ES-I3 (cell line): ENCODE measurements around the gene MEI1.
"Not testable (repeated sequence)": the region's sequence is repeated elsewhere in the genome, so short reads cannot be mapped to it uniquely, and the experiment has no call there.

ENCODE experiments used
- H3K36me3 ChIP-seq: 2 replicates; pipeline ENCODE4 v1.6.1; 2013; ENCODE audit warnings: mild to moderate bottlenecking, low read length, control low read depth, moderate library complexity; ENCODE audit not compliant: insufficient read depth
- H3K4me1 ChIP-seq: 2 replicates; pipeline ENCODE4 v1.6.1; 2013; ENCODE audit warnings: mild to moderate bottlenecking, control low read depth, low read length; ENCODE audit not compliant: insufficient read depth
- H3K9ac ChIP-seq: 2 replicates; pipeline ENCODE4 v1.6.1; 2013; ENCODE audit warnings: low read depth, mild to moderate bottlenecking, low read length, moderate library complexity
- H3K9me3 ChIP-seq: 2 replicates; pipeline ENCODE4 v1.6.1; 2013; ENCODE audit warnings: mild to moderate bottlenecking, low read length, moderate library complexity; ENCODE audit not compliant: control insufficient read depth, insufficient read depth

Gene MEI1

GRCh38 chr22:41833369-41834004 is 134.2 kb downstream of the MEI1 start:
- Histone ChIP-seq H3K9ac (peak overlapping the region; percentile 80), H3K4me1 (peaks cover 11% of the 10 kb centered on the region), H3K9me3 (no peaks in the 10 kb centered on the region), H3K36me3 (peaks cover 16% of the 10 kb centered on the region)

- no peaks in the 10 kb centered on the region for H3K9me3 ChIP-seq
- H3K36me3 ChIP-seq, result peaks cover 16% of the 10 kb centered on the region
- peaks cover 11% of the 10 kb centered on the region for H3K4me1 ChIP-seq
- H3K9ac ChIP-seq, result peak overlapping the region; percentile 80
Observed at GRCh38 chr22:41834005-41834944, 135.0 kb downstream of the MEI1 start.

- H3K9me3 ChIP-seq, H3K9ac ChIP-seq: not testable (repeated sequence)
- peaks cover 11% of the 10 kb centered on the region for H3K4me1 ChIP-seq
- peaks cover 16% of the 10 kb centered on the region for H3K36me3 ChIP-seq
Observed at GRCh38 chr22:41835462-41835861, 136.2 kb downstream of the MEI1 start.

GRCh38 chr22:41836551-41836950 is 137.2 kb downstream of the MEI1 start:
- Histone ChIP-seq H3K4me1 (peaks cover 8% of the 10 kb centered on the region), H3K36me3 (peaks cover 19% of the 10 kb centered on the region), H3K9me3 (no peaks in the 10 kb centered on the region), H3K9ac (no peak overlapping the region)

- Histone ChIP-seq H3K4me1 (peaks cover 8% of the 10 kb centered on the region), H3K9ac (no peak overlapping the region), H3K36me3 (peaks cover 31% of the 10 kb centered on the region), H3K9me3 (no peaks in the 10 kb centered on the region)
Observed at GRCh38 chr22:41838842-41839618, 139.7 kb downstream of the MEI1 start.

GRCh38 chr22:41840216-41840615 is 140.9 kb downstream of the MEI1 start:
- Histone ChIP-seq H3K9me3 (no peaks in the 10 kb centered on the region), H3K36me3 (peaks cover 31% of the 10 kb centered on the region), H3K4me1 (peaks cover 9% of the 10 kb centered on the region), H3K9ac (no peak overlapping the region)

GRCh38 chr22:41841085-41841712 is 141.9 kb downstream of the MEI1 start:
- Histone ChIP-seq H3K4me1 (peaks cover 19% of the 10 kb centered on the region), H3K9ac (no peak overlapping the region), H3K36me3 (peaks cover 25% of the 10 kb centered on the region), H3K9me3 (no peaks in the 10 kb centered on the region)

GRCh38 chr22:41842996-41843970 is 144.0 kb downstream of the MEI1 start:
- Histone ChIP-seq H3K4me1 (peaks cover 30% of the 10 kb centered on the region), H3K9me3 (no peaks in the 10 kb centered on the region), H3K36me3 (peaks cover 15% of the 10 kb centered on the region), H3K9ac (no peak overlapping the region)

- no peaks in the 10 kb centered on the region for H3K9me3 ChIP-seq
- H3K9ac ChIP-seq, result no peak overlapping the region
- peaks cover 30% of the 10 kb centered on the region for H3K4me1 ChIP-seq
- peaks cover 15% of the 10 kb centered on the region for H3K36me3 ChIP-seq
Observed at GRCh38 chr22:41844036-41844435, 144.7 kb downstream of the MEI1 start.

- peaks cover 15% of the 10 kb centered on the region for H3K36me3 ChIP-seq
- H3K4me1 ChIP-seq, result peaks cover 30% of the 10 kb centered on the region
- H3K9me3 ChIP-seq, result no peaks in the 10 kb centered on the region
- H3K9ac ChIP-seq, result no peak overlapping the region
Observed at GRCh38 chr22:41844513-41844912, 145.2 kb downstream of the MEI1 start.

- H3K9ac ChIP-seq, result no peak overlapping the region
- no peaks in the 10 kb centered on the region for H3K9me3 ChIP-seq
- peaks cover 15% of the 10 kb centered on the region for H3K36me3 ChIP-seq
- peaks cover 30% of the 10 kb centered on the region for H3K4me1 ChIP-seq
Observed at GRCh38 chr22:41845380-41846267, 146.3 kb downstream of the MEI1 start.

GRCh38 chr22:41846268-41846987 is 147.1 kb downstream of the MEI1 start:
- Histone ChIP-seq H3K9ac (no peak overlapping the region), H3K36me3 (peaks cover 13% of the 10 kb centered on the region), H3K4me1 (peaks cover 30% of the 10 kb centered on the region), H3K9me3 (no peaks in the 10 kb centered on the region)
